Activated CD8-positive, alpha-beta memory T cell treated with anti-CD3 and anti-CD28 coated beads, Interleukin-2, amount 50 U/mL, for 48 hours (primary cell): ENCODE data around the gene CCDC71L.
"Not testable (repeated sequence)": the region's sequence is repeated elsewhere in the genome, so short reads cannot be mapped to it uniquely, and the experiment has no call there.

ENCODE experiments used
- DNase-seq: peaks from one replicate; pipeline ENCODE4 v3.0.0-alpha.2; 2020

CCDC71L gene

GRCh38 chr7:106660862-106661720 lies at the start of gene CCDC71L:
Gene CCDC71L (minus strand): TSS chr7:106661158. CDS start chr7:106660896, 262 bp downstream.
- peak; percentile 94 for DNase-seq

DNA sequence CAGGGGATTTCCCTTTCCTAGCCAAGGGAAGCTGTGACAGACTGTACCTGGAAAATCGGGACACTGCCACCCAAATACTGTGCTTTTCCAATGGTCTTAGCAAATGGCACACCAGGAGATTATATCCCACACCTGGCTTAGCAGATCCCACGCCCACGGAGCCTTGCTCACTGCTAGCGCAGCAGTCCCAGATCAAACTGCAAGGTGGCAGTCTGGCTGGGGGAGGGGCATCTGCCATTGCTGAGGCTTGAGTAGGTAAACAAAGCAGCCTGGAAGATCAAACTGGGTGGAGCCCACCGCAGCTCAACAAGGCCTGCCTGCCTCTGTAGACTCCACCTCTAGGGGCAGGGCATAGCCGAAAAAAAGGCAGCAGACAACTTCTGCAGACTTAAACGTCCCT lies 48.6 kb upstream of the CCDC71L start:
- not testable (repeated sequence) for DNase-seq

DNA sequence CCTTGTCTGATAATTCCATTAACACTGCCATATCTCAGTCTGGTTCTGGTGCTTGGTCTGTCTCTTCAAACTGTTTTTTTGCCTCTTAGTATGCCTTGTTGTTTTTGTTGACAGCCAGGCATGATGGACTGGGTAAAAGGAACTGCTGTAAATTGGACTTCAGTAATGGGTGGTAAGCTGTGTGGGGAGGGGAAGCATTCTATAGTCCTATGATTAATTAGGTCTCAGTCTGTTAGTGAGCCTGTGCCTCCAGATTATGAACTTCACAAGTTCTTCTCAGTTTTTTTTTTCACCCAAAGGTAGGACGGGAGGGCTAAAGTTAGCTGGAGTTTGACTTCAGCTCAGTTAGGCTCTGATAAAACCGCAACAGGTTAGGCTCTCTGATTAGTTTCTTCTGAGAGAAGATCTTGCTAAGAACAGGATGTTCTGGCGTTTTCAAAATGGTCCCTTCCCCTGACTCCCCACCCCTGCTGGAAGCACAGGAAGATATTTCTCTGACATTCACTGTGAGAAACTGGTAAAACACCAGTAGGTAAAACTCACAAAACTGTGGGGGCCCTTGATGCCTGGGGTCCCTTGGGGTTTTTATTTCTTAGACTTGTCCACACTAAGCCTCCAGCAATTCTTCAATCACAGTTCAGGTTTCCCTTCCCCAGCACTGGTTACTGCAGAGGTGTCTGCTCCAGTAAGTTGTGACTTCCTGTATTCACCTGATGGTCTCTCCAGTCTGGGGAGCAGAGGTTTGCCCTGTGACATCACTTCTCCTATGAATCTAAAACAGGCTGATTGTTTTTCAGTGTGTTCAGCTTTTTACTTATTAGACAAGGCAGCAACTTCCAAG lies 43.3 kb upstream of the CCDC71L start:
- no peak for DNase-seq

- DNase-seq: no peak
Measured at GRCh38 chr7:106693677-106694353, 32.9 kb upstream of the CCDC71L start.

DNA sequence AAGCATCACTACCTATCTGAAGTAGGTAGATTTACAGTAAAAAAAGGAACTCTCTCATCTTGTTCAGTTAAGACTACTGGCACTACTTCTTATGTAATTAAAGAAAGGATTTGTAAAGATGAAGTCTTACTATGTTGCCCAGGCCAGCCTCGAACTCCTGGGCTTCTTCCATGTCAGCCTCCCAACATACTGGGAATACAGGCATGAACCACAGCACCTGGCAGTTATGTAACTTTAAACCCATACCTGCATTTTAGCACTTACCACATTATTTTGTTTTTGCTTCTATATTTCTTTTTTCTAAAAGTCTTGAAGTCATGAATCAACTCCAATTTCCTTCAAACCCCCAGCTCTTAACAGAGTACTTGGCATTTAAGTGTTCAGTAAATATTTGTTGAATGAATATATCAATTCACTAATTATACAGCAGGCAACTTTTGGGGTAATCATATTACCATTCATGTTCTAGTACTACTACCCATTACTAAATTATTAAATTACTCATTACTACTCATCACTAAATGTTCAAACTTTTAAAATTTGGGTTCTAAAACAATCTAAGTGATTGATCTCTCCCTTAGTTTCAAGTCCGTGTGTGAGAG lies 31.6 kb upstream of the CCDC71L start:
- DNase-seq: no peak

DNA sequence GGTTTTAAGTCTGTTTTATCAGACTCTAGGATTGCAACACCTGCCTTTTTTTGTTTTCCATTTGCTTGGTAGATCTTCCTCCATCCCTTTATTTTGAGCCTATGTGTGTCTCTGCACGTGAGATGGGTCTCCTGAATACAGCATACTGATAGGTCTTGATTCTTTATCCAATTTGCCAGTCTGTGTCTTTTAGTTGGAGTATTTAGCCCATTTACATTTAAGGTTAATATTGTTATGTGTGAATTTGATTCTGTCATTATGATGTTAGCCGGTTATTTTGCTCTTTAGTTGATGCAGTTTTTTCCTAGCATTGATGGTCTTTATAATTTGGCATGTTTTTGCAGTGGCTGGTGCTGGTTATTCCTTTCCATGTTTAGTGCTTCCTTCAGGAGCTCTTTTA lies 27.2 kb upstream of the CCDC71L start:
- DNase-seq: not testable (repeated sequence)

- no peak for DNase-seq
Measured at GRCh38 chr7:106683941-106684340, 23.0 kb upstream of the CCDC71L start.

GRCh38 chr7:106681815-106682495 lies 21.0 kb upstream of the CCDC71L start:
- DNase-seq: no peak

DNA sequence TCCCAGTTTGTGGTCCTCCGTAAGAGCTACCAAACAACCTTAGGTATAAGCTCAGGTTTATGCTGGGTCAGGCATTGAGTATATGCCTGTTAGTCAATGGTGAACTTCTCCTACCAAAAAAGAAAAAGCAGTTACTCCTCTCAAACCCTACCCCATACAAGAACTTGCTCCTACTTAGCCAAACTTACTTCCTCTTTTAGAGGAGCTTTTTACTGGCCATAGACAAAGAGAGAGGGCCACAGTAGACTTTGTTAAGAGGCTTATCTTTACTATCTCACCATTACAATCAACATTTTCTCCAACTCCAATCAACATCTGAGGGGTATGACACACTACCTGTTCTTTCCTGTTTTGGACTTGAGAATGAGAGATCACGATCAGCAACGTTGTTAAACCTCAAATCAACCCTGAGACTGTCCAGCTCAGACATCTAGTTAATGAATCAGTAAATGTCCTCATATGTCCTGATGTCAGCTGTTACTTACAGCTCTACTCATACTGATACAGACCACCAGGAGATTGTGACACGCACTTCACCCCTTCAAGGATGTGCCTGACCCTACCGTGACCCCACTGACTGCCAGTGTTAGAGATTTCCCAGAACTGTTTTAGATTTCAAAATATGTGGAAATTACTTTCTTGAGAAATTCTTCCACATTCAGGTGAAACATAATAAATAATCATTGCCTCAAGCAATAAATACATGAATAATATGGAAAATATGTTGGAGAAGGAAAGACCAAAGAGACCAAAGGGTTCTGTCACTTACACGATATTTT lies 18.4 kb upstream of the CCDC71L start:
- no peak for DNase-seq

- no peak for DNase-seq
Measured at GRCh38 chr7:106678795-106679152, 17.8 kb upstream of the CCDC71L start.

GRCh38 chr7:106676506-106676905 lies 15.5 kb upstream of the CCDC71L start:
- DNase-seq: not testable (repeated sequence)

GRCh38 chr7:106673688-106674087 lies 12.7 kb upstream of the CCDC71L start:
- DNase-seq: not testable (repeated sequence)

DNA sequence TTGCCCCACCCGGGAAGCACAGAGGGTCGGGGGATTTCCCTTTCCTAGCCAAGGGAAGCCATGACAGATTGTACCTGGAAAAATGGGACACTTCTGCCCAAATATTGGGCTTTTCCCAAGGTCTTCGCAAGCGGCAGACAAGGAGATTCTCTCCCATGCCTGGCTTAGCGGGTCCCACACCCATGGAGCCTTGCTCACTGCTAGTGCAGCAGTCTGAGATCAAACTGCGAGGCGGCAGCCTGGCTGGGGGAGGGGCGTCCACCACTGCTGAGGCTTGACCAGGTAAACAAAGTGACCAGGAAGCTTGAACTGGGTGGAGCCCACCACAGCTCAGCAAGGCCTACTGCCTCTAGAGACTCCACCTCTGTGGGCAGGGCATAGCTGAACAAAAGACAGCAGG lies 11.0 kb upstream of the CCDC71L start:
- not testable (repeated sequence) for DNase-seq

GRCh38 chr7:106671160-106671559 lies 10.2 kb upstream of the CCDC71L start:
- no peak for DNase-seq

GRCh38 chr7:106668861-106669524 lies 8.0 kb upstream of the CCDC71L start:
- DNase-seq: no peak

- no peak for DNase-seq
Measured at GRCh38 chr7:106666353-106666752, 5.4 kb upstream of the CCDC71L start.

- no peak for DNase-seq
Measured at GRCh38 chr7:106664343-106664742, 3.4 kb upstream of the CCDC71L start.

- DNase-seq: peak; percentile 91
Measured at GRCh38 chr7:106659963-106660861, 746 bp downstream of the CCDC71L start.

- no peak for DNase-seq
Measured at GRCh38 chr7:106659166-106659962, 1.6 kb downstream of the CCDC71L start.
